Fibroblast of lung (primary cell): ENCODE measurements around the gene CSF1R.

Source experiments
- EZH2 ChIP-seq: IDR thresholded peaks from 2 replicates; pipeline ENCODE4 v1.5.1; 2012; ENCODE audit warnings: low read length, control low read depth, mild to moderate bottlenecking; ENCODE audit errors: missing control alignments
- TF ChIP-seq, protein P1 (sequence below), 2 donors: IDR thresholded peaks in 1 of 2; conservative IDR thresholded peaks in 1 of 2; 1 replicate in 1 of 2; 2 replicates in 1 of 2; pipeline ENCODE4 v1.5.1; 2011 to 2012; ENCODE audit warnings: low read length in 2 of 2, control low read depth in 1 of 2, inconsistent platforms in 1 of 2, low read depth in 1 of 2, mild to moderate bottlenecking in 1 of 2

DNA sequence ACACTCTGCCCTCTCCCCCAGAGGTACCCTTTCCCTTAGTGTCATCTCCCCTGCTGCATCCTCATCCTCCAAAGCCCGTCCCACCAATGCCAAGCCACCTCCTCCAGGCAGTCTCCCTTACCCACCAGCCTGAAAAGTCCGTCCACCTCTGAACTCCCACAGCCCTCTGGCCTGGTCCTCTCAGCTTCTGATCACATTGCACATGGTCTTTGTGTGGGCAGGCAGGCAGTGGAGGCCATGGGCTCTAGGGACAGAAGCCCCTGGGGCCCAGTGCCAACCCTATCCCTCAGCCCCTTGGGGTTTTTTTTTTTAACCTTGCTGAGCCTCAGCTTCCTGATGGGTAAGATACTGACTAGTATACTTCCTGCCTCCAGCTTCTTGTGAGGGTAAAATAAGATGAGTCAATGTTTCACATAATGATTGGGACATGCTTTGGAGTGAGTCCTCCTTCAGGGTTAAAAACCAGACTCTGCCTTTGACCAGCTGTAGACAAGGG lies 19.4 kb downstream of the CSF1R start:
- TF ChIP-seq, protein P1, sequence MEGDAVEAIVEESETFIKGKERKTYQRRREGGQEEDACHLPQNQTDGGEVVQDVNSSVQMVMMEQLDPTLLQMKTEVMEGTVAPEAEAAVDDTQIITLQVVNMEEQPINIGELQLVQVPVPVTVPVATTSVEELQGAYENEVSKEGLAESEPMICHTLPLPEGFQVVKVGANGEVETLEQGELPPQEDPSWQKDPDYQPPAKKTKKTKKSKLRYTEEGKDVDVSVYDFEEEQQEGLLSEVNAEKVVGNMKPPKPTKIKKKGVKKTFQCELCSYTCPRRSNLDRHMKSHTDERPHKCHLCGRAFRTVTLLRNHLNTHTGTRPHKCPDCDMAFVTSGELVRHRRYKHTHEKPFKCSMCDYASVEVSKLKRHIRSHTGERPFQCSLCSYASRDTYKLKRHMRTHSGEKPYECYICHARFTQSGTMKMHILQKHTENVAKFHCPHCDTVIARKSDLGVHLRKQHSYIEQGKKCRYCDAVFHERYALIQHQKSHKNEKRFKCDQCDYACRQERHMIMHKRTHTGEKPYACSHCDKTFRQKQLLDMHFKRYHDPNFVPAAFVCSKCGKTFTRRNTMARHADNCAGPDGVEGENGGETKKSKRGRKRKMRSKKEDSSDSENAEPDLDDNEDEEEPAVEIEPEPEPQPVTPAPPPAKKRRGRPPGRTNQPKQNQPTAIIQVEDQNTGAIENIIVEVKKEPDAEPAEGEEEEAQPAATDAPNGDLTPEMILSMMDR (conservative IDR thresholded peaks at IDR 0.05 in 1 of 2, IDR thresholded peaks at IDR 0.05 in 1 of 2; ENCODE audit: low read depth in 1 of 2, low read length in 2 of 2), result no peak
- TF ChIP-seq EZH2, result no peak
